ENCODE results near the gene NRG3. TPM values are rescaled to one million over a fixed set of nuclear protein-coding genes. Genes with fewer than 3 reads are reported as not detected.

NRG3 gene
- total and polyA plus RNA-seq, 2 donors (not counting 1 experiment from before 2014, with no cell fraction given), result 0.06 TPM; not detected in 1

- H3K9me3 Mint-ChIP-seq (ENCODE audit: insufficient read depth), result peaks cover 7% of the 10 kb centered on the region
- no peaks in the 10 kb centered on the region for H3K4me1 Mint-ChIP-seq
- no CpG with 5 or more reads among the region's 4 CpGs for WGBS (ENCODE audit: insufficient coverage)
These were observed 197.1 kb downstream of the NRG3 start for GRCh38 chr10:82072124-82072523.

GRCh38 chr10:82075605-82076004, 200.6 kb downstream of the NRG3 start:
- no peaks in the 10 kb centered on the region for H4K20me1 ChIP-seq (ENCODE audit: control insufficient read depth, insufficient read depth, low read length, poor library complexity, severe bottlenecking)
- no peak overlapping the region for H3K4me3 ChIP-seq (ENCODE audit: control extremely low read depth in 1 of 5, extremely low read depth in 1 of 5, insufficient read depth in 1 of 5, low read depth in 2 of 5, low read length in 4 of 5)
- peaks cover 7% of the 10 kb centered on the region for H3K9me3 Mint-ChIP-seq (ENCODE audit: insufficient read depth)
- no peaks in the 10 kb centered on the region for H3K4me1 Mint-ChIP-seq
- no peaks in the 10 kb centered on the region for H3K4me1 ChIP-seq (ENCODE audit: control insufficient read depth in 2 of 2, insufficient read depth in 2 of 2, low read length in 2 of 2)
- CTCF ChIA-PET, result no interaction called here
- no peak for DNase-seq
- no peak for ATAC-seq (ENCODE audit: low read depth)
- no peak overlapping the region for H3K9ac ChIP-seq (ENCODE audit: low read length)
- no peak overlapping the region for H3K4me3 Mint-ChIP-seq
- TF ChIP-seq CTCF (IDR thresholded peaks at IDR 0.05) (no peak), EZH2 (IDR thresholded peaks at IDR 0.05; ENCODE audit: borderline replicate concordance, insufficient read depth, low read depth, low read length, poor library complexity, severe bottlenecking) (no peak)
- no peaks in the 10 kb centered on the region for H3K79me2 ChIP-seq (ENCODE audit: control insufficient read depth, insufficient read depth, low read length)
- no peak overlapping the region for H3K27ac Mint-ChIP-seq
- intact Hi-C loops (cut with micrococcal nuclease), result no loop called here
- no peaks in the 10 kb centered on the region for H3K36me3 ChIP-seq (replicated peaks in 1 of 2; ENCODE audit: control extremely low read depth in 1 of 2, control insufficient read depth in 1 of 2, extremely low read depth in 1 of 2, insufficient read depth in 2 of 2, low read length in 1 of 2)
- H3K27ac ChIP-seq (ENCODE audit: low read length in 2 of 2), result no peak overlapping the region
- no peaks in the 10 kb centered on the region for H3K27me3 ChIP-seq (replicated peaks in 1 of 4; ENCODE audit: control extremely low read depth in 1 of 4, control insufficient read depth in 3 of 4, insufficient read depth in 4 of 4, low read length in 3 of 4)
- no peaks in the 10 kb centered on the region for H3K27me3 Mint-ChIP-seq
- WGBS (ENCODE audit: insufficient coverage), result 78% methylated on average over 2 of the region's 3 CpGs
- no peak overlapping the region for H3K4me2 ChIP-seq (replicated peaks; ENCODE audit: low read depth, low read length, poor library complexity, severe bottlenecking)
- H2AFZ ChIP-seq (ENCODE audit: insufficient read depth, low read depth, low read length, poor library complexity, severe bottlenecking), result no peak overlapping the region
- H3K9me3 ChIP-seq (ENCODE audit: control extremely low read depth in 1 of 3, control insufficient read depth in 2 of 3, insufficient read depth in 1 of 3, low read length in 2 of 3), result peaks cover 0 to 3% (median 0%) of the 10 kb centered on the region in 3 donors
- POLR2A ChIA-PET, result no interaction called here

More at GRCh38 chr10:82072124-82072523, 197.1 kb downstream of the NRG3 start:
- intact Hi-C loops (cut with micrococcal nuclease), result no loop called here
- ATAC-seq (ENCODE audit: low read depth) (no peak), DNase-seq (no peak)
- Histone ChIP-seq H3K36me3 (replicated peaks in 1 of 2; ENCODE audit: control extremely low read depth in 1 of 2, control insufficient read depth in 1 of 2, extremely low read depth in 1 of 2, insufficient read depth in 2 of 2, low read length in 1 of 2) (no peaks in the 10 kb centered on the region), H3K4me3 (ENCODE audit: control extremely low read depth in 1 of 5, extremely low read depth in 1 of 5, insufficient read depth in 1 of 5, low read depth in 2 of 5, low read length in 4 of 5) (no peak overlapping the region), H4K20me1 (ENCODE audit: control insufficient read depth, insufficient read depth, low read length, poor library complexity, severe bottlenecking) (no peaks in the 10 kb centered on the region), H2AFZ (ENCODE audit: insufficient read depth, low read depth, low read length, poor library complexity, severe bottlenecking) (no peak overlapping the region), H3K9me3 (ENCODE audit: control extremely low read depth in 1 of 3, control insufficient read depth in 2 of 3, insufficient read depth in 1 of 3, low read length in 2 of 3) (no peaks in the 10 kb centered on the region), H3K27me3 (replicated peaks in 1 of 4; ENCODE audit: control extremely low read depth in 1 of 4, control insufficient read depth in 3 of 4, insufficient read depth in 4 of 4, low read length in 3 of 4) (no peaks in the 10 kb centered on the region), H3K4me1 (ENCODE audit: control insufficient read depth in 2 of 2, insufficient read depth in 2 of 2, low read length in 2 of 2) (no peaks in the 10 kb centered on the region), H3K4me2 (replicated peaks; ENCODE audit: low read depth, low read length, poor library complexity, severe bottlenecking) (no peak overlapping the region), H3K27ac (ENCODE audit: low read length in 2 of 2) (no peak overlapping the region), H3K79me2 (ENCODE audit: control insufficient read depth, insufficient read depth, low read length) (no peaks in the 10 kb centered on the region), H3K9ac (ENCODE audit: low read length) (no peak overlapping the region)
- CTCF ChIA-PET, result no interaction called here
- TF ChIP-seq CTCF (IDR thresholded peaks at IDR 0.05) (no peak), EZH2 (IDR thresholded peaks at IDR 0.05; ENCODE audit: borderline replicate concordance, insufficient read depth, low read depth, low read length, poor library complexity, severe bottlenecking) (no peak)
- H3K27me3 Mint-ChIP-seq, result no peaks in the 10 kb centered on the region
- H3K4me3 Mint-ChIP-seq, result no peak overlapping the region
- H3K27ac Mint-ChIP-seq, result no peak overlapping the region
- POLR2A ChIA-PET, result no interaction called here
